ENCODE data around the gene LRRC36.

LRRC36 gene

DNA sequence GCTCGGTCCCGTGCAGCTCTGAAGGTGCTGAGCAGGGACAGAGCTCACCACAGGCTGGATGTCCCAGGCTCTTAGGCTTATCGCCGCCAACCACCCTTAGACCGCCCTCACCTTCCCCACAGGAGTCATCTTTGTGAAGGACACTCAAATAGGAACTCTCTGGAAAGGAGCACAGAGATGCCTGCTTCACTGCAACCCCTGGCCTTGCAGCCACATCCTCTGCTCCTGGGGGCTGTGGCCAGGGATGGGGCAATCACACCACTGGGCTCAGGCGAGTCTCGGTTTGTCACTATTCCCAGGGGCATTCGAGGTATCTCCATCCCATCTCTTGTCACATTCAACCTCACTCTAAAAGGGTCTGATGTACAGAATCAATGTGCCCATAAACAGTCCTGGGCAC, 78.7 kb downstream of the LRRC36 start:
- Histone ChIP-seq H3K36me3 (replicated peaks in 1 of 2; ENCODE audit: control insufficient read depth in 2 of 2, insufficient read depth in 2 of 2, low read length in 2 of 2) (no peaks in the 10 kb centered on the region), H2AFZ (ENCODE audit: low read length) (no peak overlapping the region), H3K79me1 (ENCODE audit: low read depth, low read length) (no peaks in the 10 kb centered on the region), H3K18ac (ENCODE audit: low read length) (no peak overlapping the region), H3K23ac (ENCODE audit: low read depth, low read length, poor library complexity) (no peak overlapping the region), H3K4me3 (ENCODE audit: low read length in 2 of 2) (no peak overlapping the region), H3K9me3 (replicated peaks in 1 of 2; ENCODE audit: control insufficient read depth in 2 of 2, insufficient read depth in 1 of 2, low read depth in 1 of 2, low read length in 2 of 2) (no peaks in the 10 kb centered on the region), H4K91ac (ENCODE audit: low read depth, low read length, poor library complexity) (no peak overlapping the region), H3K4me2 (ENCODE audit: insufficient read depth, low read length, poor library complexity, severe bottlenecking) (no peak overlapping the region), H3K4me1 (ENCODE audit: control insufficient read depth in 2 of 2, insufficient read depth in 1 of 2, low read depth in 1 of 2, low read length in 2 of 2) (peaks cover 4% of the 10 kb centered on the region in 2 donors), H3K14ac (ENCODE audit: low read length) (no peak overlapping the region), H2BK12ac (ENCODE audit: low read length) (no peak overlapping the region), H3K27me3 (ENCODE audit: control insufficient read depth in 3 of 3, insufficient read depth in 3 of 3, low read depth in 1 of 3, low read length in 3 of 3) (no peaks in the 10 kb centered on the region), H2BK120ac (ENCODE audit: low read depth, low read length) (no peak overlapping the region), H2BK15ac (ENCODE audit: low read length) (no peak overlapping the region), H3K4ac (ENCODE audit: low read length) (no peak overlapping the region), H4K8ac (ENCODE audit: low read depth, low read length) (no peak overlapping the region), H2BK5ac (ENCODE audit: low read length) (peak overlapping the region; percentile 10), H3K9ac (ENCODE audit: low read depth, low read length, poor library complexity) (no peak overlapping the region), H3K27ac (replicated peaks; ENCODE audit: low read length) (no peak overlapping the region), H2AK5ac (ENCODE audit: low read depth, low read length) (peak overlapping the region; percentile 39)
- no CpG with 5 or more reads among the region's 8 CpGs for WGBS, 2 donors (ENCODE audit: extremely low coverage in 2 of 2, insufficient read length in 2 of 2, insufficient replicate concordance in 1 of 2)
- DNase-seq (ENCODE audit: low spot score): no peak

DNA sequence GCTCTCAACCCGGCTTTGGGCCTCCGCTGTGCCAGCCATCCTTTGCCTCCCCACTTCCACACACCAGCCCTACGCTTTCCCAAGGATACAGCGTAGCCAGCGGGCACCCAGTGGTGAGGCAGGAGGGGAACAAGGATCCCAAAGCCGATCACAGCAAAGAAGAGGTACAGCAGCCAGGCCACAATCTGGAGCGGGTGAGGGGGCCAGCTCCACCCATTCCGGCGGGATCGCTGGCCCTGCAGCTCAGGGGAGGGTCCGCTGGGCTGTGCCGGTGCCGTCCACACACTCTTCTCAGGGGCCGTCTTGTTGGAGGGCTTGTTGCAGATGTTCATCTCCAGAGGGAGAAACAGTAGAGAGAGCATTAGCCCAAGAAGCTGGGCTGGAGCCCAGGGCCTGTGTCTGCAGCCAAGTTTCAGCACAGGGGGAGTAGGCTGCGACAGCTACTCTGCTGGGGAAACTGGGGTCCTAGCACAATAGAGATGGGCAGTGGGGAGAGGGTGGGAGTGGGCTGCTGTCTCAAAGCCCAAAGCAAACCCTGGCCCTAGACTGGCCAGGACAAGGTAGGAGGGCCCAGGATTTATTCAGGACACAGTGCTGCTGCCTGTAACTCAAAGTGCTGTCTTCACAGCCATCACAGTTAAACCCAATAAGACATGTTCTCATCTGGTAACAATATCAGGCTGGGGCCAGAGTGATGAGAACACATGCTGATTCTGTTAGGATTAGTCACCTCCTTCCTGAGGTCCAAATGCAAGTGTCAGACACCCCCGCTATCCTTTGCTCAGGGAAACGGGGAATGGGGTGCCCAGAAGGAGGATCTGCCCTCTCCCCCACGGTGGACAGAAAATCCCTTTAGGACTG, 79.7 kb downstream of the LRRC36 start:
- H4K91ac ChIP-seq (ENCODE audit: low read depth, low read length, poor library complexity): no peak overlapping the region
- H3K18ac ChIP-seq (ENCODE audit: low read length): no peak overlapping the region
- H2BK15ac ChIP-seq (ENCODE audit: low read length): no peak overlapping the region
- no peak overlapping the region for H2BK12ac ChIP-seq (ENCODE audit: low read length)
- no peaks in the 10 kb centered on the region for H3K9me3 ChIP-seq (replicated peaks in 1 of 2; ENCODE audit: control insufficient read depth in 2 of 2, insufficient read depth in 1 of 2, low read depth in 1 of 2, low read length in 2 of 2)
- H3K4me2 ChIP-seq (ENCODE audit: insufficient read depth, low read length, poor library complexity, severe bottlenecking): no peak overlapping the region
- no peaks in the 10 kb centered on the region for H3K36me3 ChIP-seq (replicated peaks in 1 of 2; ENCODE audit: control insufficient read depth in 2 of 2, insufficient read depth in 2 of 2, low read length in 2 of 2)
- no peak overlapping the region for H3K14ac ChIP-seq (ENCODE audit: low read length)
- peak overlapping the region; percentile 63 for H3K9ac ChIP-seq (ENCODE audit: low read depth, low read length, poor library complexity)
- no peak overlapping the region for H3K4me3 ChIP-seq (ENCODE audit: low read length in 2 of 2)
- no peak overlapping the region for H3K23ac ChIP-seq (ENCODE audit: low read depth, low read length, poor library complexity)
- no peak overlapping the region for H3K4ac ChIP-seq (ENCODE audit: low read length)
- WGBS, 2 donors (ENCODE audit: extremely low coverage in 2 of 2, insufficient read length in 2 of 2, insufficient replicate concordance in 1 of 2): no CpG with 5 or more reads among the region's 18 CpGs
- no peak overlapping the region for H4K8ac ChIP-seq (ENCODE audit: low read depth, low read length)
- peaks cover 4% of the 10 kb centered on the region in 2 donors for H3K4me1 ChIP-seq (ENCODE audit: control insufficient read depth in 2 of 2, insufficient read depth in 1 of 2, low read depth in 1 of 2, low read length in 2 of 2)
- H3K27me3 ChIP-seq (ENCODE audit: control insufficient read depth in 3 of 3, insufficient read depth in 3 of 3, low read depth in 1 of 3, low read length in 3 of 3): no peaks in the 10 kb centered on the region
- no peak for DNase-seq (ENCODE audit: low spot score)
- no peak overlapping the region for H2AFZ ChIP-seq (ENCODE audit: low read length)
- no peaks in the 10 kb centered on the region for H3K79me1 ChIP-seq (ENCODE audit: low read depth, low read length)
- no peak overlapping the region for H2BK5ac ChIP-seq (ENCODE audit: low read length)
- H2AK5ac ChIP-seq (ENCODE audit: low read depth, low read length): peak overlapping the region; percentile 14
- no peak overlapping the region for H2BK120ac ChIP-seq (ENCODE audit: low read depth, low read length)
- H3K27ac ChIP-seq (replicated peaks; ENCODE audit: low read length): no peak overlapping the region

DNA sequence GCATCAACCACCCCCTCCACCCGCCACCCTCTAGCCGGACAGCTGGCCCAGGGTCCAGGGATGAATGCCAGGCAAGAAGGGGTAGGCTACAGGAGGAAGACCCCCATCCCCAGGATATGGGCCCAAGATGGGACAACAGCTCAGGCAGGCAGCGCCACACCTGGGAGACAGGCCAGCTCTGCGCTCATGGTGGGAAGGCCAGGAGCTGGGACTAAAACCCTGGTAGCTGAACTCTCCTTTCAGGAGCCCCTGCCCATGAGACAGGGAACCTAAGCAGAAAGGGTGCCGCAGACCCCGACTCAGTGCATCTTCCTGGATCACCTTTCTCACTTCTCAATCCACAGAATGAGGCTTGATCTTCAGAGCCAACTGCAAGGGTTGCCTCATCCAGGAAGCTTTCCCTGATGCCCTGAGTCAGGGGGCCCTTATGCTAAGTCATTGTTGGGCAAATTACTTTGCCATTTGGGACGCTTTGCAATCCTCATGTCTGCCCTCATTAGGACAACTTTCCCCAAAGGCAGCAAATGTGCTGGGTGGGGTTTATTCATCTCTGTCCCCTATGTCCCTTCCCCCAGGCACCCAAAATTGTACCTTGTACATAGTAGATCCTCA, 80.7 kb downstream of the LRRC36 start:
- no peak overlapping the region for H3K4me3 ChIP-seq (ENCODE audit: low read length in 2 of 2)
- H3K4ac ChIP-seq (ENCODE audit: low read length): no peak overlapping the region
- H2BK120ac ChIP-seq (ENCODE audit: low read depth, low read length): no peak overlapping the region
- no peak overlapping the region for H3K23ac ChIP-seq (ENCODE audit: low read depth, low read length, poor library complexity)
- no peak overlapping the region for H2BK12ac ChIP-seq (ENCODE audit: low read length)
- H2BK5ac ChIP-seq (ENCODE audit: low read length): no peak overlapping the region
- no peak overlapping the region for H3K9ac ChIP-seq (ENCODE audit: low read depth, low read length, poor library complexity)
- H2AK5ac ChIP-seq (ENCODE audit: low read depth, low read length): no peak overlapping the region
- no peak overlapping the region for H3K4me2 ChIP-seq (ENCODE audit: insufficient read depth, low read length, poor library complexity, severe bottlenecking)
- H3K4me1 ChIP-seq (ENCODE audit: control insufficient read depth in 2 of 2, insufficient read depth in 1 of 2, low read depth in 1 of 2, low read length in 2 of 2): peaks cover under 1 to 4% of the 10 kb centered on the region in 2 donors
- H3K27me3 ChIP-seq (ENCODE audit: control insufficient read depth in 3 of 3, insufficient read depth in 3 of 3, low read depth in 1 of 3, low read length in 3 of 3): no peaks in the 10 kb centered on the region
- H2BK15ac ChIP-seq (ENCODE audit: low read length): no peak overlapping the region
- no peak overlapping the region for H3K18ac ChIP-seq (ENCODE audit: low read length)
- no peak for DNase-seq (ENCODE audit: low spot score)
- H3K36me3 ChIP-seq (replicated peaks in 1 of 2; ENCODE audit: control insufficient read depth in 2 of 2, insufficient read depth in 2 of 2, low read length in 2 of 2): no peaks in the 10 kb centered on the region
- H4K8ac ChIP-seq (ENCODE audit: low read depth, low read length): no peak overlapping the region
- no CpG with 5 or more reads among the region's 7 CpGs for WGBS, 2 donors (ENCODE audit: extremely low coverage in 2 of 2, insufficient read length in 2 of 2, insufficient replicate concordance in 1 of 2)
- H3K27ac ChIP-seq (replicated peaks; ENCODE audit: low read length): no peak overlapping the region
- H2AFZ ChIP-seq (ENCODE audit: low read length): no peak overlapping the region
- no peaks in the 10 kb centered on the region for H3K9me3 ChIP-seq (replicated peaks in 1 of 2; ENCODE audit: control insufficient read depth in 2 of 2, insufficient read depth in 1 of 2, low read depth in 1 of 2, low read length in 2 of 2)
- no peak overlapping the region for H4K91ac ChIP-seq (ENCODE audit: low read depth, low read length, poor library complexity)
- no peaks in the 10 kb centered on the region for H3K79me1 ChIP-seq (ENCODE audit: low read depth, low read length)
- no peak overlapping the region for H3K14ac ChIP-seq (ENCODE audit: low read length)

DNA sequence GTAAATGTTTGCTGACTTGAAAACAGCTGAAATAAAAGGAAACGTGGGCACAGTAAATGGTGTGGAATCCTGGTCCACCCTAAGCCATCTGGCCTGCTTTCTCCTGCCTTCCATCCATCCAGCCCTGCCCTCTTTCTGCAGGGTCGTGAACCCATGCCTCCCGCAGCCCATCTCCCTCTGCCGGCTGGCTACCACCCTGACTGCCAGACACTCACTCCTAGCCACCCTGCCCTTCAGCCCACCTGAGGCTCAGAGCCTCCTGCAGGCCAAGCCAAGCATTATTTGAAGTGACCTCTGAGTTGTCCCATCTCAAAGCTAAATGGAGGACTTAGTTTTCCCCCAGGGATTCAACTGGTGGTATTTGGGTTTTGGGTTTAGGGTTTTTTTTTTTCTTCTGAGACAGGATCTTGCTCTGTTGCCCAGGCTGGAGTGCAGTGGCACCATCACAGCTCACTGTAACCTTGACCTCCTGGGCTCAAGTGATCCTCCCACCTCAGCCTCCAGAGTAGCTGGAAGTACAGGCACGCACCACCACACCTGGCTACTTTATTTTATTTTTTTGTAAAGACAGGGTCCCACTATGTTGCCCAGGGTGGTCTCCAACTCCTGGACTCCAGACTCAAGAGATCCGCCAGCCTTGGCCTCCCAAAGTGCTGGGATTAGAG, 81.3 kb downstream of the LRRC36 start:
- Histone ChIP-seq H2AK5ac (ENCODE audit: low read depth, low read length) (no peak overlapping the region), H3K4ac (ENCODE audit: low read length) (no peak overlapping the region)
- no CpG with 5 or more reads among the region's 6 CpGs for WGBS, 2 donors (ENCODE audit: extremely low coverage in 2 of 2, insufficient read length in 2 of 2, insufficient replicate concordance in 1 of 2)

More for the DNA sequence above, 81.3 kb downstream of the LRRC36 start:
- H3K79me1 ChIP-seq (ENCODE audit: low read depth, low read length): no peaks in the 10 kb centered on the region
- H3K4me2 ChIP-seq (ENCODE audit: insufficient read depth, low read length, poor library complexity, severe bottlenecking): no peak overlapping the region
- H3K23ac ChIP-seq (ENCODE audit: low read depth, low read length, poor library complexity): no peak overlapping the region
- no peaks in the 10 kb centered on the region for H3K36me3 ChIP-seq (replicated peaks in 1 of 2; ENCODE audit: control insufficient read depth in 2 of 2, insufficient read depth in 2 of 2, low read length in 2 of 2)
- H3K9me3 ChIP-seq (replicated peaks in 1 of 2; ENCODE audit: control insufficient read depth in 2 of 2, insufficient read depth in 1 of 2, low read depth in 1 of 2, low read length in 2 of 2): no peaks in the 10 kb centered on the region
- H3K14ac ChIP-seq (ENCODE audit: low read length): no peak overlapping the region
- H2BK15ac ChIP-seq (ENCODE audit: low read length): no peak overlapping the region
- no peak overlapping the region for H4K91ac ChIP-seq (ENCODE audit: low read depth, low read length, poor library complexity)
- no peak overlapping the region for H2AFZ ChIP-seq (ENCODE audit: low read length)
- no peak overlapping the region for H3K9ac ChIP-seq (ENCODE audit: low read depth, low read length, poor library complexity)
- H4K8ac ChIP-seq (ENCODE audit: low read depth, low read length): no peak overlapping the region
- no peak overlapping the region for H3K18ac ChIP-seq (ENCODE audit: low read length)
- DNase-seq (ENCODE audit: low spot score): no peak
- no peak overlapping the region for H2BK120ac ChIP-seq (ENCODE audit: low read depth, low read length)
- H2BK12ac ChIP-seq (ENCODE audit: low read length): no peak overlapping the region
- H3K4me3 ChIP-seq (ENCODE audit: low read length in 2 of 2): no peak overlapping the region
- peaks cover 0 to 4% of the 10 kb centered on the region in 2 donors for H3K4me1 ChIP-seq (ENCODE audit: control insufficient read depth in 2 of 2, insufficient read depth in 1 of 2, low read depth in 1 of 2, low read length in 2 of 2)
- H3K27ac ChIP-seq (replicated peaks; ENCODE audit: low read length): no peak overlapping the region
- H3K27me3 ChIP-seq (ENCODE audit: control insufficient read depth in 3 of 3, insufficient read depth in 3 of 3, low read depth in 1 of 3, low read length in 3 of 3): no peaks in the 10 kb centered on the region
- H2BK5ac ChIP-seq (ENCODE audit: low read length): no peak overlapping the region

Measured in neuronal stem cell (in vitro differentiated cells).